HepG2 (cell line): ENCODE measurements around the gene DOCK2. TPM values are rescaled to one million over a fixed set of nuclear protein-coding genes. Genes with fewer than 3 reads are reported as not detected.

ENCODE experiments used
- ATAC-seq: fragments of 200-7000 bp; cut with Tn5 transposase; 3 replicates; pipeline ENCODE4 v1.9.1; 2020; ENCODE audit warnings: mild to moderate bottlenecking, moderate library complexity
- BruUV-seq: library from RNA; stranded (reverse); fragments of 400-500 nt; replicated peaks from 2 replicates; lab custom pipeline; 2021; lab: Mats Ljungman, UMichigan
- CTCF ChIA-PET: fragments of 300-600 bp; formaldehyde crosslinking; extraction: SDS; loops from one replicate; lab custom pipeline; 2021; ENCODE audit warnings: low total read pairs, inconsistent platforms, low intra/inter-chr PET ratio; lab: Yijun Ruan, JAX
- POLR2A ChIA-PET: fragments of 350-600 bp; sonication (Branson Sonifier 250); formaldehyde crosslinking; loops from one replicate; lab custom pipeline; 2020; ENCODE audit warnings: antibody characterized with exemption, inconsistent platforms; lab: Yijun Ruan, JAX
- DNase-seq: peaks from one replicate; pipeline ENCODE4 v3.0.0-alpha.2; 2015; ENCODE audit warnings: low spot score
- FAIRE-seq: peaks from 3 replicates; lab custom pipeline; 2011; peaks lifted over from hg19 to GRCh38; lab: Jason Lieb, UNC
- H2AFZ ChIP-seq: one replicate; pipeline ENCODE4 v1.6.1; 2011; ENCODE audit warnings: low read length, inconsistent platforms
- H3K27ac ChIP-seq: fragments of 300-600 bp; 3 replicates; pipeline ENCODE4 v1.8.0; 2011; ENCODE audit warnings: mixed run types, mild to moderate bottlenecking, mixed read lengths, low read length, inconsistent platforms; ENCODE audit not compliant: insufficient read depth; ENCODE audit errors: extremely low read length
- H3K27me3 ChIP-seq, 2 experiments: fragments of 200-600 bp in 1 of 2; 2 replicates in 1 of 2; 3 replicates in 1 of 2; pipeline versions ENCODE4 v1.6.0 to v1.8.0; 2011; ENCODE audit warnings: low read length in 2 of 2, mild to moderate bottlenecking in 2 of 2, moderate library complexity in 2 of 2, inconsistent platforms in 1 of 2; ENCODE audit not compliant: insufficient read depth in 2 of 2, control insufficient read depth in 1 of 2
- H3K36me3 ChIP-seq, 2 experiments: fragments of 200-600 bp in 1 of 2; replicated peaks in 1 of 2; 2 replicates in 1 of 2; 3 replicates in 1 of 2; pipeline versions ENCODE4 v1.5.1 to v1.8.0; 2011; ENCODE audit warnings: low read length in 2 of 2, inconsistent platforms in 1 of 2; ENCODE audit not compliant: insufficient read depth in 2 of 2, control insufficient read depth in 1 of 2
- H3K4me1 ChIP-seq: 2 replicates; pipeline ENCODE4 v1.5.1; 2012; ENCODE audit warnings: low read length, inconsistent platforms; ENCODE audit not compliant: insufficient read depth
- H3K4me2 ChIP-seq: 2 replicates; pipeline ENCODE4 v1.6.0; 2011; ENCODE audit warnings: low read depth, low read length, inconsistent platforms
- H3K4me3 ChIP-seq, 3 experiments: fragments of 200-600 bp in 1 of 3; sonication (generic), shearing (Covaris generic) in 1 of 3; replicated peaks in 1 of 3; 2 replicates each; pipeline ENCODE4 v1.5.1; 2011 to 2016; ENCODE audit warnings: low read length in 3 of 3, inconsistent platforms in 2 of 3, low read depth in 2 of 3, mild to moderate bottlenecking in 2 of 3, control low read depth in 1 of 3, mixed read lengths in 1 of 3; ENCODE audit not compliant: insufficient read depth in 1 of 3
- H3K79me2 ChIP-seq: one replicate; pipeline ENCODE4 v1.6.1; 2011; ENCODE audit warnings: low read length, inconsistent platforms; ENCODE audit not compliant: insufficient read depth
- H3K9ac ChIP-seq: 2 replicates; pipeline ENCODE4 v1.6.0; 2011; ENCODE audit warnings: mild to moderate bottlenecking, low read depth, low read length, inconsistent platforms; ENCODE audit not compliant: insufficient read depth
- H3K9me3 ChIP-seq: 2 replicates; pipeline ENCODE4 v1.5.1; 2012; ENCODE audit warnings: mild to moderate bottlenecking, low read length
- H4K20me1 ChIP-seq: 2 replicates; pipeline ENCODE4 v1.6.0; 2011; ENCODE audit warnings: inconsistent platforms, mild to moderate bottlenecking, low read length, moderate library complexity; ENCODE audit not compliant: insufficient read depth
- HOXA5 ChIP-seq: sonication (generic); formaldehyde crosslinking; IDR thresholded peaks from 2 replicates; pipeline ENCODE4 v1.4.0; 2020; ENCODE audit warnings: missing genetic modification reagents
- KIAA2018 ChIP-seq: sonication (generic); formaldehyde crosslinking; IDR thresholded peaks from 2 replicates; pipeline ENCODE4 v1.5.0; 2020; ENCODE audit warnings: mild to moderate bottlenecking, missing genetic modification reagents, borderline replicate concordance
- POGZ ChIP-seq: sonication (generic); formaldehyde crosslinking; IDR thresholded peaks from 2 replicates; pipeline ENCODE4 v1.4.0; 2020; ENCODE audit warnings: mild to moderate bottlenecking, missing genetic modification reagents
- PTBP1 ChIP-seq: fragments of 200-400 bp; formaldehyde crosslinking; IDR thresholded peaks from 2 replicates; pipeline ENCODE4 v1.6.1; 2018; ENCODE audit warnings: low read length, low read depth; ENCODE audit not compliant: poor library complexity, severe bottlenecking
- SMARCE1 ChIP-seq: fragments of 450-650 bp; IDR thresholded peaks from 2 replicates; pipeline ENCODE4 v1.6.1; 2017; ENCODE audit warnings: borderline replicate concordance
- SRF ChIP-seq: IDR thresholded peaks from 2 replicates; pipeline ENCODE4 v1.6.1; 2011; ENCODE audit warnings: mild to moderate bottlenecking, low read depth, low read length, moderate library complexity
- ZKSCAN1 ChIP-seq: fragments of 150-350 bp; IDR thresholded peaks from 2 replicates; pipeline ENCODE4 v1.6.1; 2014; ENCODE audit warnings: low read length
- ZNF326 ChIP-seq: sonication (generic); formaldehyde crosslinking; IDR thresholded peaks from 2 replicates; pipeline ENCODE4 v1.4.0; 2020; ENCODE audit warnings: missing genetic modification reagents, borderline replicate concordance
- ZNF335 ChIP-seq: sonication (generic); formaldehyde crosslinking; IDR thresholded peaks from 2 replicates; pipeline ENCODE4 v1.4.0; 2020; ENCODE audit warnings: missing genetic modification reagents
- ZNF367 ChIP-seq: sonication (generic); formaldehyde crosslinking; IDR thresholded peaks from 2 replicates; pipeline ENCODE4 v1.4.0; 2020; ENCODE audit warnings: missing genetic modification reagents, borderline replicate concordance
- ZNF432 ChIP-seq: sonication (generic); formaldehyde crosslinking; IDR thresholded peaks from 2 replicates; pipeline ENCODE4 v1.5.0; 2020; ENCODE audit warnings: missing genetic modification reagents, mild to moderate bottlenecking, borderline replicate concordance
- ZNF670 ChIP-seq: sonication (generic); formaldehyde crosslinking; IDR thresholded peaks from 2 replicates; pipeline ENCODE4 v1.8.0; 2022; ENCODE audit warnings: mild to moderate bottlenecking, missing genetic modification reagents, borderline replicate concordance
- ZNF737 ChIP-seq: sonication (generic); formaldehyde crosslinking; IDR thresholded peaks from 2 replicates; pipeline ENCODE4 v1.5.0; 2020; ENCODE audit warnings: missing genetic modification reagents, mild to moderate bottlenecking, borderline replicate concordance
- ZNF780A ChIP-seq: sonication (generic); formaldehyde crosslinking; IDR thresholded peaks from 2 replicates; pipeline ENCODE4 v1.8.0; 2022; ENCODE audit warnings: mild to moderate bottlenecking, missing genetic modification reagents, moderate library complexity
- WGBS: methylation state at CpG from one replicate; pipeline ENCODE4 v1.1.6; 2017; ENCODE audit warnings: low lambda C conversion rate; 5-methylcytosine and 5-hydroxymethylcytosine counted together
- in situ Hi-C: cut with HindIII; loops from 2 replicates; pipeline ENCODE4 v1.10.0; 2017; ENCODE audit warnings: low pct_unique_long_range_greater_than_20kb; ENCODE audit not compliant: extremely low pct_ligation_motif_present
- intact Hi-C: fragments of 100-400 bp; cut with micrococcal nuclease; formaldehyde crosslinking; loops from one replicate; pipeline ENCODE4 v1.10.0; 2022; ENCODE audit not compliant: unreplicated experiment
- polyA plus RNA-seq, 8 experiments: library from polyadenylated mRNA; depleted of rRNA in 3 of 8; stranded (reverse) in 7 of 8; unstranded in 1 of 8; fragments of >200 nt; fragmentation: Illumina TruSeq in 4 of 8; extraction: Trizol in 4 of 8; gene quantifications; 2 replicates each; pipeline versions ENCODE4 v1.2.1 to v1.2.3, GENCODE V29; 2011 to 2016; ENCODE audit warnings: low read depth in 4 of 8, missing spikeins in 1 of 8, mixed read lengths in 1 of 8; ENCODE audit not compliant: insufficient read depth in 1 of 8
- total RNA-seq, 5 experiments: library from RNA; depleted of rRNA; stranded (reverse); fragments of >200 nt; fragmentation: Illumina TruSeq; extraction: Trizol; gene quantifications; 2 replicates each; pipeline ENCODE4 v1.2.3, GENCODE V29; 2016; ENCODE audit warnings: low read depth in 1 of 5
- TF ChIP-seq, protein P1 (sequence below): IDR thresholded peaks from 2 replicates; pipeline ENCODE4 v1.6.1; 2016; ENCODE audit warnings: control low read depth
- TF ChIP-seq, protein P2 (sequence below): IDR thresholded peaks from 2 replicates; pipeline ENCODE4 v1.6.1; 2016; ENCODE audit warnings: low read depth, control low read depth

The DOCK2 gene
- total and polyA plus RNA-seq, 2 of the 13 experiments (the other 11 are each of a cell fraction or from before 2014, with no cell fraction given): not detected

- Histone ChIP-seq H3K4me2 (no peak overlapping the region), H2AFZ (no peak overlapping the region), H3K4me1 (no peaks in the 10 kb centered on the region), H4K20me1 (no peaks in the 10 kb centered on the region), H3K27ac (no peak overlapping the region), H3K4me3 (no peak overlapping the region), H3K36me3 (no peaks in the 10 kb centered on the region), H3K9ac (no peak overlapping the region), H3K9me3 (no peaks in the 10 kb centered on the region), H3K79me2 (no peaks in the 10 kb centered on the region), H3K27me3 (peaks cover 0 to 3% of the 10 kb centered on the region in 2 experiments; a peak in 1 of 5 replicates)
- FAIRE-seq (no peak), DNase-seq (no peak), ATAC-seq (no peak)
- ChIA-PET CTCF (no interaction called here), POLR2A (no interaction called here)
- BruUV-seq: no TSS peak
- intact Hi-C loops (no loop called here), in situ Hi-C loops (no loop called here)
- WGBS: 23% methylated on average over 4 of the region's 4 CpGs
- no peak for TF ChIP-seq ZNF670 (CRISPR knock-in tag)
- TF ChIP-seq, protein P1, sequence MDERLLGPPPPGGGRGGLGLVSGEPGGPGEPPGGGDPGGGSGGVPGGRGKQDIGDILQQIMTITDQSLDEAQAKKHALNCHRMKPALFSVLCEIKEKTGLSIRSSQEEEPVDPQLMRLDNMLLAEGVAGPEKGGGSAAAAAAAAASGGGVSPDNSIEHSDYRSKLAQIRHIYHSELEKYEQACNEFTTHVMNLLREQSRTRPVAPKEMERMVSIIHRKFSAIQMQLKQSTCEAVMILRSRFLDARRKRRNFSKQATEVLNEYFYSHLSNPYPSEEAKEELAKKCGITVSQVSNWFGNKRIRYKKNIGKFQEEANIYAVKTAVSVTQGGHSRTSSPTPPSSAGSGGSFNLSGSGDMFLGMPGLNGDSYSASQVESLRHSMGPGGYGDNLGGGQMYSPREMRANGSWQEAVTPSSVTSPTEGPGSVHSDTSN (CRISPR knock-in tag): no peak
- no peak for TF ChIP-seq ZNF367 (CRISPR knock-in tag)
- no peak for TF ChIP-seq ZNF780A (CRISPR knock-in tag)
- TF ChIP-seq ZKSCAN1: no peak
- no peak for TF ChIP-seq PTBP1
- no peak for TF ChIP-seq ZNF432 (CRISPR knock-in tag)
- no peak for TF ChIP-seq SRF
- no peak for TF ChIP-seq KIAA2018 (CRISPR knock-in tag)
- TF ChIP-seq ZNF737 (CRISPR knock-in tag): no peak
- TF ChIP-seq ZNF326 (CRISPR knock-in tag): no peak
- TF ChIP-seq, protein P2, sequence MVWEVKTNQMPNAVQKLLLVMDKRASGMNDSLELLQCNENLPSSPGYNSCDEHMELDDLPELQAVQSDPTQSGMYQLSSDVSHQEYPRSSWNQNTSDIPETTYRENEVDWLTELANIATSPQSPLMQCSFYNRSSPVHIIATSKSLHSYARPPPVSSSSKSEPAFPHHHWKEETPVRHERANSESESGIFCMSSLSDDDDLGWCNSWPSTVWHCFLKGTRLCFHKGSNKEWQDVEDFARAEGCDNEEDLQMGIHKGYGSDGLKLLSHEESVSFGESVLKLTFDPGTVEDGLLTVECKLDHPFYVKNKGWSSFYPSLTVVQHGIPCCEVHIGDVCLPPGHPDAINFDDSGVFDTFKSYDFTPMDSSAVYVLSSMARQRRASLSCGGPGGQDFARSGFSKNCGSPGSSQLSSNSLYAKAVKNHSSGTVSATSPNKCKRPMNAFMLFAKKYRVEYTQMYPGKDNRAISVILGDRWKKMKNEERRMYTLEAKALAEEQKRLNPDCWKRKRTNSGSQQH: no peak
- TF ChIP-seq ZNF335: no peak
- no peak for TF ChIP-seq HOXA5 (CRISPR knock-in tag)
- TF ChIP-seq POGZ (CRISPR knock-in tag): no peak
- no peak for TF ChIP-seq SMARCE1
Measured at GRCh38 chr5:169988206-169988605, 351.1 kb downstream of the DOCK2 start.
